NCI-H1105 treated with DMSO at 0.1 percent for 48 hours (cell line): ENCODE measurements around the gene TRIM16.
"Not testable (repeated sequence)": the region's sequence is repeated elsewhere in the genome, so short reads cannot be mapped to it uniquely, and the experiment has no call there.

ENCODE experiments used
- DNase-seq: peaks from one replicate; lab custom pipeline; 2025; lab: John Stamatoyannopoulos, UW

Gene TRIM16

DNA sequence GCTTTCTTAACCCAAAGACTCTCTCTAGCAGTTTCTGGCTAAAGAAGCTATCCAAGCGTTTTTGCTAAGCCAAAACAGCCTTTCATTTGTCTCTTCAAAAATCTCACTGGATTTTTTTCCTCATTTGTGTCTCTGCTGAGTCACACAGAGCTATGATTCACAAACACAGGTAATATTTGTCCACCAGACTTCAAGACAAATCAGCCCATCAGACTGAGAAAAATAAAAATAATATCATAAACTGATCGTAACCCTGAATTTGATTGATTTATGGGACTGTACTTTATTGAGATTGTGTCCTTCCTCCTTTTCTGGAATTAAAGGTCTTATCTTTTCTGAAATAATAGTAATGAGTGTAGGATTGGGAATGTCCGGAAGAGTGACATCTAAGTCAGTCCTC, 25.8 kb downstream of the TRIM16 start:
- no peak for DNase-seq

GRCh38 chr17:15657868-15658267, 26.2 kb downstream of the TRIM16 start:
- no peak for DNase-seq

- DNase-seq, result no peak
Measured at GRCh38 chr17:15654886-15655561, 29.1 kb downstream of the TRIM16 start.

- not testable (repeated sequence) for DNase-seq
Measured at GRCh38 chr17:15654401-15654800, 29.7 kb downstream of the TRIM16 start.

DNA sequence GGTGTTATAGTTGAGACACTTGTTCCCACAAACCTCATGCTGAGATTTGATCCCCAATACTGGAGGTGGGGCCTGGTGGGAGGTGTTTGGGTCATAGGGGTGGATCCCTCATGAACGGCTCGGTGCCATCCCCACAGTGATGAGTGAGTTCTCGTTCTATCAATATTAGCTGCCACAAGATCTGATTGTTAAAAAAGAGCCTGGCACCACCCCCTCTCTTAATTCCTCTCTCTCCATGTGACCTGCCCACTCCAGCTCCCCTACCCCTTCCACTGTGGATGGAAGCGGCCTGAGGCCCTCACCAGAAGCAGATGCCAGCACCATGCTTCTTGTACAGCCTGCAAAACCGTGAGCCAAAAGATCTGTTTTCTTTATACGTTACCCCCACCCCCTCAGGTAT, 31.2 kb downstream of the TRIM16 start:
- no peak for DNase-seq

DNA sequence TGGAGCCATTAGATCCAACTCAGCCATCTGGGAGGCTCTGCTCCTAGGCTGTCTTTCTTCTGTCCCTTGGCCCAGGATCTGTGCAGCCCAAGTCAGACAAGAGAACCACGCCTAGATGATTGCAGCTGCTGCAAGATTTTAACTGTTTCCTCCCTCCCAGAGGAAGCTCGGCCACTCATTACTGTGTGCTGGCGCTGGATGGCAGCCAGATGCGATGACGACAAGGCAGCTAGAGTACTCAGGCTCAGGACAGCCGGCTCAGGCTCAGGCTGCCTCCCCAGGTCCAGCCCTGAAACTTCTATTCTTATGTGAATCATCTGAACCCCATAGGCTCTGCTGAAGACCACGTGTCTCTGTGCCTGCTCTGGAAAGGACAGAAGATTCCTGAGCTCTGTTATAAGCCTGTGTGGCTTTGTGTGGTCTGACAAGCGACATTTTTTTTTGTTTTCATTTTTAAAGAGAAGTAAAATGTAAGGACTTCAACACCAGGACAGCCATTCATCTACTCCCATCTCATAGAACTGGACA, 32.5 kb downstream of the TRIM16 start:
- DNase-seq, result peak; percentile 95

DNA sequence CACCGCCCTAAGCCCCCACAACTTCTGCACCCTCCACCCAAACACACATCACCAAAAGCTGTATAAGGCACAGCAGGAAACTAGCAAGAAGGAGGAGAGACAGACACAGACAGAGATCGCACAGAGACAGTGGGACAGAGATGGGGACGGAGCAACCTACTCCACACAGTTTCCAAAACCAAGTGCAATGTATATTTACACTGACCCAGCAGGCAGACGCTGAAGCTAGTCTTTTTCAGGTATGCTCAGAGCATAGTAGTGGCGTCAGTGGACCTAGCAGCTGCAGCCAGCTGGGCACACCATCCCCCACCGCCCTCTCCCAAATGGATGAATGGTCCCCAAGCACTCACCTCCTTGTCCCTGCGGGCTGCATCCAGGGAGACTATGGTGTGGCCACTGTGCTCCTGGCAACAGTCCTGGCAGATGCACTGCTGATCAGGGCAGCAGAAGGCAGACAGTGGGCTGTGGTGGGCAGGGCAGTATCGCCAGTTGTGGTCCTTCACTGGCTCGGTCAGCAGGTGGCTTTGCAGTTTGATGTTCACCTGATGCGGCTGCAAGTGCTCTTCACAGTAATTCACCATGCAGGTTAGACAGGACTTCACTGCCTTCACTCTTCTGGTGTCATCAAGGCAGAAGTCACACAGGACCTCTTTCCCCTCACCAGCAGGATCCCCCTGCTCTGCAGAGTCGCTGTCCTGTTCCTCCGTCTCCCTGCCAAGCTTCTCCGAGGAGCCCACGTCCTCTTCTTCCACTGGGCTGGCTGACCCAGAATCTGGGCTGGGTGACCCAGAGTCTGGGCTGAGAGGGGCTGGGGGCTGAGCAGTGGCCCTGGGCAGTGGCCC, 33.1 kb downstream of the TRIM16 start:
- DNase-seq, result peak; percentile 52

GRCh38 chr17:15649861-15650421, 34.2 kb downstream of the TRIM16 start:
- no peak for DNase-seq

DNA sequence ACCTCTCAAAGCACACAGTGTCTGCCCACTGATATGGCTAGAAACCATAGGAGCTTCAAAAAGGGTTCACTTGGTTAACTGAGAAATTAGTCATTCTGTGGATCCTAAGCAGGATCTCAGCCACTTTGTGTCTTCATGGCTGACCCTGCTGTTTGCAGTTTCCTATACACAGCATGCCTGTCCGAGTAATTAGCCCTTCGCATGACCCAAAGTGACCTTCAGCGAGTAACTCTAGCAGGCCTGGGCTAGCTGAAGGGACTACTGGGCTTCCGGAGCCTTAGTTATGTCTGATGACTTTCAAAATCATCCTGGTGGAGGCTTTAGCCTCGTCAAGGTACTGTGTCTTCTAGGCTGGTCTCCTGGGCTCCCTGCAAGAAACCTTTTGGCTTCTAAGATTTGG, 35.7 kb downstream of the TRIM16 start:
- no peak for DNase-seq

DNA sequence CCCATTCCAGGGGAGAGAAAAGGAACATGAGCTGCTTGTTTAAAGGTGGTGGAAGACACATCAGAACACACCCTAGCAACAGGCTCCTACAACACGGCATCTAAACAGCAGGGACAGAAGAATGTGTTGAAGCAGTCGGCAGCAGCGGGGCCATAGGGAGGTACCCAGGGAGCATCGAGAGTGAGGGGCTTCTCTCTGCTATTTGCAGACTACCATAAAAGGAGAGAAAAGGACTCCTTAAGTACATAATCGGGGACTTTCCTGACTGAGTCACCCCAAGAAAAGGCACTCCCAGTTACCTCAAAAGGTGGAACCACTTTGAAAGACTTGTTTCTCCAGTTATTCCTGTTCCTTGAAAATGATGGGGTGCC, 38.2 kb downstream of the TRIM16 start:
- not testable (repeated sequence) for DNase-seq

DNA sequence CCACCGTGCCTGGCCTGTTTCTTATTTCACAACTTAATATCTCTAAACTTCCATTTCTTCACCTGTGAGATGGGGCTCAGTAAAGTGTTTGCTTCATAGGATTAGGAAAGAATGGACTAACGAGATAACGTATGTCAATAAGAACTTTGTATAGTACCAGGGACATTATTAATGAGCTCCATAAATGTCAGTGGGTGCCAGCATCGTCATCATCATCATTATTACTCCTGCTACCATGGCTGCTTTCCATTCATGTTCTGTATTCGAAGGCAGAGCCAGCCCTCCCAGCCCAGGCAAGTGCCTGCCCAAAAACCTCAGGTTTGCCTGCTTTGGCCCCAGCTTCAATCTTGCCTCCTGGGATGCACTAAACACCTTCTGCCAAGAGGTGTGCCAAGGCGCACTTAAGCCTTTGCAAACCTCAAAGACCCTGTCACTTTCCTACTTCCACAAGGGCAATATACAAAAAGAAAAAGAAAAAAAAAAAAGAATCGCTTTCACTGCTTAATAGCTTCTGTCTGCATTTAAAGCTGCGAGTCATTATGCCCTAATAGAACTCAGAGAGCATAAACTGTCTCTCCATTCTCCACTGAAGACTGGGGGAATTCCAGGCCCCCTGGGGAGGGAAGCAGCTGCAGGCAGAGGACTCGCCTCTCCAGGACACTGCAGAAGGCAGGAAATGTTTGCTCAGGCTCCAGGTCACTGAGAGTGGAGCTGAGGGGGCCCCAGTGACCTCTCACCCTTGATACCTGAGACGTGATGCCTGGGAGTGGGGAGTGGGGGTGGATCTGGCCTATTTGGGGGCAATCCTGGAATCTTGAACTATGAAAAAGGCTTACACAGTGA, 38.8 kb downstream of the TRIM16 start:
- DNase-seq, result not testable (repeated sequence)

DNA sequence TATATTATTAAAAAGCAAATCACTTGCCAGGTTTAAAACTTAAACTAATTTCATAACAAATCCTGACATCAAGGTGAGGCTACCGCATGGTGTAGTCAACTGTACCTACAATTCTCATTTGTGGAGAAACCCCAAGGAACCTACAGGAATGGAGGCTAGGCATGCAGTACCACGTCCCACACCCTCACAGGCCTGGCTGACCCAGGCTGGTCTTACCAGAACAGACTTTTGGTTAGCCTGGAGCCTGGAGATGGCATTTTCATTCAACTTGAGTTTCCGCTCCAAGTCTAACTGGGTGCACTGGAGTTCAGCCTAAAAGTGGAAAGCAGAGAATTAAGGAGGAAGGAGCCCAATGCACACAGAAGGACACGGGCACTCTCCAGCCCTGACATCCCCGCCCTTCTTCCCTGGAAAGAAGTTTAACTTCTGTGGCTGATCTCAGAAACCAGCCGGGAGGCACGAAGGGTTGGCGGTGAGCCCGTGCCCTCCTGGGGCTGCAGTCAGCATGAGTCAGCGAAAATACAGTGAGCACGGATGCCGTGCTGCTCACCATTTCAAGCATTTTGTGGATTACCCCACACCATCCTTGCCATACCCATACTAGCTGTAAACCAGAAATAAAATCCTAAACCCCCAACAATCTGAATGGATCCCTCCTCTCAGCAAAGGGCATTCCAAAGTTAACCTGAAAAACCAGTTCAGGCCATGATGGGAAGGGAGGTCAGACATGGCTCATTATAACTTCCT, 41.4 kb downstream of the TRIM16 start:
- not testable (repeated sequence) for DNase-seq

- DNase-seq, result not testable (repeated sequence)
Measured at GRCh38 chr17:15642014-15642413, 42.1 kb downstream of the TRIM16 start.

DNA sequence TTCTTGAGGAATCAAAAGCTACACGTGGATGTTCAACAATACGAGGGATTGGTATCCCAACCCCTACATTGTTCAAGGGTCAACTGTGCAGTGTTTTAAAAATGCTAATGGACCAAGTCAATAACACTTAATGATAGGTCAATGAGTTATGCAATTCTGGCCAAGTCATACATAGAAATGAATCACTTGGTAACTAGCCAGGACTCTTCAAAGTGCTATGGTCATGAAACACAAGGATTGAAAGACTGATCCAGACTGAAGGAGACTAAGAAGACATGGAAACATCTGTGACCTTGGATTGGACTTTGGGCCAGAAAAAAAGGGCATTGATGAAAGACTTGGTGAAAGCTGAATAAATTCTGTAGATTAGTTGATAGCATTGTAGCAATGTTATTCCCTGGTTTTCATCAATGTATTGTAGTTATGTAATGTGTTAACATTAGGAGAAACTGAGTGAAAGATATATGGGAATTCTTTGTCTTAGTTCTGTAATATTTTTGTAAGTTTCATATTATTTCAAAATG, 53.1 kb downstream of the TRIM16 start:
- not testable (repeated sequence) for DNase-seq

DNA sequence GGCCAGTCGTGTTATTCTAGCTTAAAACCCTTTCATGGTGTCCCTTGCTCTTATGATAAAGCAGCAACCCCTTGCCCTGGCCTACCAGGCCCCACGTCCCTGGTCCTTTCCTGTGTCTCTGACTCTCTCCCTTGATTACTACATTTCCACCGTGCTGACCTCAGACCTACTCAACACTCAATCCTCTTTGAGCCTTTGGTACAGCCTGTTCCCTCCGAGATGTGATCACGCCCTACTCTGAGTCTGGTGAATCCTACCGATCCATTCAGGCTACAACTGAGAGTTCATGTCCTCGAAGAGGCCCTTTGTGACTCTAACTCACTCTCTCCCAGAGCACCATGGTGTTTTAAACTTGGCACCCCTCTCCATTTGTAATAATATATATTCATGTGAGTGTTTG, 54.1 kb downstream of the TRIM16 start:
- not testable (repeated sequence) for DNase-seq

GRCh38 chr17:15623661-15624209, 60.4 kb downstream of the TRIM16 start:
- not testable (repeated sequence) for DNase-seq

- DNase-seq, result not testable (repeated sequence)
Measured at GRCh38 chr17:15623255-15623654, 60.9 kb downstream of the TRIM16 start.

DNA sequence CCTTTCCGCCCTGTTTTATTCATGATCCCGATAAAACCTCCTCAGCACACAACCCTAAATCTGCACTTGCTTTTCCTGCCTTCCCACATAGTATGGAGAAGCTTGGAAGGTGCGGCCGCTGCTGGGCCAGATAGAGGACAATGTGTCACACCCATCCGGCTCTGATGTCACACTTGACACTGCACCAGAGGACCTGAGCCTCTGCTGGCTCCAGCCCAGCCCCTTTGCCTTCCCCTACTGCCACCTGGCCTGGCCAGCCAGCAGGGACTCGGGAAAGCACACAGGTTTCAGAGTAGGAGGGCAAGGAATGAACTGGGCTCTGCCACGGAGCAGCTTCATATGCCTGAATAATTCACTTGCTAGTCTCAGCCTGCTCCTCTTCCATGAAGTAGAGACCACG, 62.0 kb downstream of the TRIM16 start:
- DNase-seq, result not testable (repeated sequence)

GRCh38 chr17:15619331-15620058, 64.6 kb downstream of the TRIM16 start, which contains the start of gene FBXW10B:
TSS of gene FBXW10B (minus strand) at chr17:15619704. CDS start at chr17:15619512, 192 bp downstream.
- DNase-seq, result not testable (repeated sequence)

GRCh38 chr17:15616828-15617227, 67.3 kb downstream of the TRIM16 start:
- DNase-seq, result not testable (repeated sequence)
